ENCODE results near the gene KCNQ1.
"Not testable (repeated sequence)": the region's sequence is repeated elsewhere in the genome, so short reads cannot be mapped to it uniquely, and the experiment has no call there.

KCNQ1 gene

DNA sequence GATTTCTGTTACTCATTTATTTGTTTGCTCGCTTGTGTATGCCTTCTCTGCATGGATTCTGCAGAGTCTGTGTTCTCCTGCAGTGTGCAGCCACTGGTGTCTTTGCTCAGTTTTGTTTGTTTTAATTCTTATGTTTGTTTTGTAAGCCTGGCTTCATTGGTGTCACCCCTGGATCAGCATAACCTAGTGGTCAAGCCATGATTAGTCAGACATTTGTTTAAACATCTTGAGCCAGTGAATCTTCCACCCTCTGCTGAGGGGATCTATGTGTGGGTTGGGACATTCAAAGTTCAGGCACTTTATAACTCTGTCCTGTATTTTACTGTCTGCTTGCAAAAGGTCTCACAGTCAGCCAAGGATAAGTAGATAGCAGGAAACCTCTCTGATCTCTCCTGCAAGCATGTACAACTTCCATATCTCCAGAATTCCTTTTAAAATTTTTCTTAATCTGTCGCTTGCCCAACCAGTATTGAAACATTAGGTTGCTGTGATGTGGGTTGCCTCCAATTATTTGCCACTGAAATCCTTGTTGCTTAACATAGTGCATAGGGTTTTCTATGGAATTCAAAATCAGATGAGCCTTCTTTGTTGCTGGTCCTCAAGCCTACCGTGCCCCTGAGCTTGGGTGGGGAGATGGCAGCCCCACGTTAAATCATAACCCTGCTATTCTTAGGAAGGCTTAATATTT is 168.2 kb downstream of the KCNQ1 start:
- no peak for DNase-seq (ENCODE audit: low spot score)
- H3K27me3 ChIP-seq (ENCODE audit: insufficient read depth, poor library complexity, severe bottlenecking): peaks cover 38% of the 10 kb centered on the region
- ATAC-seq (ENCODE audit: low read depth): no peak
- no peak overlapping the region for H3K4me3 ChIP-seq (ENCODE audit: severe bottlenecking)
- H3K36me3 ChIP-seq (ENCODE audit: low read depth): no peaks in the 10 kb centered on the region
- peaks cover 3% of the 10 kb centered on the region for H3K9me3 ChIP-seq (ENCODE audit: severe bottlenecking)
- TF ChIP-seq, protein P1, sequence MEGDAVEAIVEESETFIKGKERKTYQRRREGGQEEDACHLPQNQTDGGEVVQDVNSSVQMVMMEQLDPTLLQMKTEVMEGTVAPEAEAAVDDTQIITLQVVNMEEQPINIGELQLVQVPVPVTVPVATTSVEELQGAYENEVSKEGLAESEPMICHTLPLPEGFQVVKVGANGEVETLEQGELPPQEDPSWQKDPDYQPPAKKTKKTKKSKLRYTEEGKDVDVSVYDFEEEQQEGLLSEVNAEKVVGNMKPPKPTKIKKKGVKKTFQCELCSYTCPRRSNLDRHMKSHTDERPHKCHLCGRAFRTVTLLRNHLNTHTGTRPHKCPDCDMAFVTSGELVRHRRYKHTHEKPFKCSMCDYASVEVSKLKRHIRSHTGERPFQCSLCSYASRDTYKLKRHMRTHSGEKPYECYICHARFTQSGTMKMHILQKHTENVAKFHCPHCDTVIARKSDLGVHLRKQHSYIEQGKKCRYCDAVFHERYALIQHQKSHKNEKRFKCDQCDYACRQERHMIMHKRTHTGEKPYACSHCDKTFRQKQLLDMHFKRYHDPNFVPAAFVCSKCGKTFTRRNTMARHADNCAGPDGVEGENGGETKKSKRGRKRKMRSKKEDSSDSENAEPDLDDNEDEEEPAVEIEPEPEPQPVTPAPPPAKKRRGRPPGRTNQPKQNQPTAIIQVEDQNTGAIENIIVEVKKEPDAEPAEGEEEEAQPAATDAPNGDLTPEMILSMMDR (IDR thresholded peaks at IDR 0.05; ENCODE audit: poor library complexity, severe bottlenecking): no peak
- H3K4me1 ChIP-seq (ENCODE audit: insufficient read depth, poor library complexity, severe bottlenecking): no peaks in the 10 kb centered on the region
- no peak overlapping the region for H3K27ac ChIP-seq (ENCODE audit: poor library complexity, severe bottlenecking)

- peaks cover 65% of the 10 kb centered on the region for H3K27me3 ChIP-seq (ENCODE audit: insufficient read depth, poor library complexity, severe bottlenecking)
- ATAC-seq (ENCODE audit: low read depth): no peak
- H3K9me3 ChIP-seq (ENCODE audit: severe bottlenecking): no peaks in the 10 kb centered on the region
- no peak for DNase-seq (ENCODE audit: low spot score)
- H3K4me3 ChIP-seq (ENCODE audit: severe bottlenecking): no peak overlapping the region
- H3K27ac ChIP-seq (ENCODE audit: poor library complexity, severe bottlenecking): no peak overlapping the region
- TF ChIP-seq, protein P1 (IDR thresholded peaks at IDR 0.05; ENCODE audit: poor library complexity, severe bottlenecking): no peak
- H3K36me3 ChIP-seq (ENCODE audit: low read depth): no peaks in the 10 kb centered on the region
- peaks cover 2% of the 10 kb centered on the region for H3K4me1 ChIP-seq (ENCODE audit: insufficient read depth, poor library complexity, severe bottlenecking)
Measured at GRCh38 chr11:2621894-2622293, 177.1 kb downstream of the KCNQ1 start.

- TF ChIP-seq, protein P1 (IDR thresholded peaks at IDR 0.05; ENCODE audit: poor library complexity, severe bottlenecking): no peak
- Histone ChIP-seq H3K9me3 (ENCODE audit: severe bottlenecking) (no peaks in the 10 kb centered on the region), H3K4me1 (ENCODE audit: insufficient read depth, poor library complexity, severe bottlenecking) (peaks cover 2% of the 10 kb centered on the region), H3K4me3 (ENCODE audit: severe bottlenecking) (no peak overlapping the region), H3K36me3 (ENCODE audit: low read depth) (no peaks in the 10 kb centered on the region), H3K27ac (ENCODE audit: poor library complexity, severe bottlenecking) (no peak overlapping the region), H3K27me3 (ENCODE audit: insufficient read depth, poor library complexity, severe bottlenecking) (peaks cover 52% of the 10 kb centered on the region)
- no peak for ATAC-seq (ENCODE audit: low read depth)
- no peak for DNase-seq (ENCODE audit: low spot score)
Measured at GRCh38 chr11:2625183-2625582, 180.4 kb downstream of the KCNQ1 start.

GRCh38 chr11:2630679-2631078 is 185.9 kb downstream of the KCNQ1 start:
- Histone ChIP-seq H3K27me3 (ENCODE audit: insufficient read depth, poor library complexity, severe bottlenecking) (peaks cover 9% of the 10 kb centered on the region), H3K4me1 (ENCODE audit: insufficient read depth, poor library complexity, severe bottlenecking) (no peaks in the 10 kb centered on the region), H3K36me3 (ENCODE audit: low read depth) (no peaks in the 10 kb centered on the region), H3K27ac (ENCODE audit: poor library complexity, severe bottlenecking) (no peak overlapping the region), H3K4me3 (ENCODE audit: severe bottlenecking) (no peak overlapping the region), H3K9me3 (ENCODE audit: severe bottlenecking) (no peaks in the 10 kb centered on the region)
- DNase-seq (ENCODE audit: low spot score) (no peak), ATAC-seq (ENCODE audit: low read depth) (no peak)
- TF ChIP-seq, protein P1 (IDR thresholded peaks at IDR 0.05; ENCODE audit: poor library complexity, severe bottlenecking): no peak

GRCh38 chr11:2631161-2631560 is 186.4 kb downstream of the KCNQ1 start:
- Histone ChIP-seq H3K4me1 (ENCODE audit: insufficient read depth, poor library complexity, severe bottlenecking) (no peaks in the 10 kb centered on the region), H3K36me3 (ENCODE audit: low read depth) (no peaks in the 10 kb centered on the region), H3K9me3 (ENCODE audit: severe bottlenecking) (no peaks in the 10 kb centered on the region), H3K4me3 (ENCODE audit: severe bottlenecking) (no peak overlapping the region), H3K27ac (ENCODE audit: poor library complexity, severe bottlenecking) (no peak overlapping the region), H3K27me3 (ENCODE audit: insufficient read depth, poor library complexity, severe bottlenecking) (peaks cover 7% of the 10 kb centered on the region)
- ATAC-seq (ENCODE audit: low read depth) (no peak), DNase-seq (ENCODE audit: low spot score) (no peak)
- TF ChIP-seq, protein P1 (IDR thresholded peaks at IDR 0.05; ENCODE audit: poor library complexity, severe bottlenecking): no peak

DNA sequence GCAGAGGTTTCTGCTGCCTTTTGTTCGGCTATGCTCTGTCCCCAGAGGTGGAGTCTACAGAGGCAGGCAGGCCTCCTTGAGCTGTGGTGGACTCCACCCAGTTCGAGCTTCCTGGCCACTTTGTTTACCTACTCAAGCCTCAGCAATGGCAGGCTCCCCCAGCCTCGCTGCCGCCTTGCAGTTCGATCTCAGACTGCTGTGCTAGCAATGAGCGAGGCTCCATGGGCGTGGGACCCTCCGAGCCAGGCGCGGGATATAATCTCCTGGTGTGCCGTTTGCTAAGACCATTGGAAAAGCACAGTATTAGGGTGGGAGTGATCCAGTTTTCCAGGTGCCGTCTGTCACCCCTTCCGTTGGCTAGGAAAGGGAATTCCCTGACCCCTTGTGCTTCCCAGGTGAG is 195.0 kb downstream of the KCNQ1 start:
- not testable (repeated sequence) for H3K36me3 ChIP-seq (ENCODE audit: low read depth); H3K27ac ChIP-seq (ENCODE audit: poor library complexity, severe bottlenecking); H3K4me1 ChIP-seq (ENCODE audit: insufficient read depth, poor library complexity, severe bottlenecking); DNase-seq (ENCODE audit: low spot score); H3K9me3 ChIP-seq (ENCODE audit: severe bottlenecking); H3K27me3 ChIP-seq (ENCODE audit: insufficient read depth, poor library complexity, severe bottlenecking); ATAC-seq (ENCODE audit: low read depth); H3K4me3 ChIP-seq (ENCODE audit: severe bottlenecking)
